Mesenchymal stem cell (in vitro differentiated cells and primary cell): ENCODE measurements around the gene P4HA2.
A peak's percentile ranks its signal among the peaks of the same experiment; 100 is the strongest.

Experiments used
- DNase-seq: peaks from one replicate; pipeline ENCODE4 v3.0.0-alpha.2; 2013
- H2AFZ ChIP-seq: one replicate; pipeline ENCODE4 v1.6.1; 2013; ENCODE audit warnings: low read depth, mild to moderate bottlenecking, control low read depth, inconsistent platforms, low read length, moderate library complexity
- H2AK5ac ChIP-seq: 2 replicates; pipeline ENCODE4 v1.6.1; 2013; ENCODE audit warnings: low read length, moderate library complexity, mild to moderate bottlenecking, inconsistent platforms; ENCODE audit not compliant: severe bottlenecking
- H2BK120ac ChIP-seq: one replicate; pipeline ENCODE4 v1.6.1; 2013; ENCODE audit warnings: low read depth, mild to moderate bottlenecking, inconsistent platforms, low read length, moderate library complexity
- H2BK12ac ChIP-seq, 2 experiments: one replicate each; pipeline ENCODE4 v1.6.1; 2013; ENCODE audit warnings: inconsistent platforms in 2 of 2, low read length in 2 of 2, mild to moderate bottlenecking in 2 of 2, moderate library complexity in 2 of 2, control low read depth in 1 of 2
- H2BK15ac ChIP-seq: one replicate; pipeline ENCODE4 v1.6.1; 2013; ENCODE audit warnings: mild to moderate bottlenecking, low read depth, inconsistent platforms; ENCODE audit not compliant: poor library complexity, severe bottlenecking
- H2BK5ac ChIP-seq: 2 replicates; pipeline ENCODE4 v1.6.1; 2013; ENCODE audit warnings: low read depth, mild to moderate bottlenecking, low read length, control low read depth, inconsistent platforms; ENCODE audit not compliant: poor library complexity, severe bottlenecking
- H3K14ac ChIP-seq, 2 experiments: one replicate each; pipeline ENCODE4 v1.6.1; 2013; ENCODE audit warnings: inconsistent platforms in 2 of 2, low read length in 2 of 2, control low read depth in 1 of 2, mild to moderate bottlenecking in 1 of 2, moderate library complexity in 1 of 2
- H3K18ac ChIP-seq, 2 experiments: one replicate each; pipeline ENCODE4 v1.6.1; 2013; ENCODE audit warnings: inconsistent platforms in 2 of 2, low read length in 2 of 2, control low read depth in 1 of 2, low read depth in 1 of 2, mild to moderate bottlenecking in 1 of 2
- H3K23ac ChIP-seq, 2 experiments: one replicate each; pipeline ENCODE4 v1.6.1; 2013; ENCODE audit warnings: inconsistent platforms in 2 of 2, low read length in 2 of 2, mild to moderate bottlenecking in 2 of 2, moderate library complexity in 2 of 2, control low read depth in 1 of 2
- H3K27ac ChIP-seq: 2 replicates; pipeline ENCODE4 v1.5.1; 2013; ENCODE audit warnings: mild to moderate bottlenecking, moderate library complexity, low read length, control low read depth, inconsistent platforms; ENCODE audit not compliant: poor library complexity, severe bottlenecking
- H3K27me3 ChIP-seq, 2 experiments: 2 replicates each; pipeline versions ENCODE4 v1.6.1 to v1.7.0; 2013; ENCODE audit warnings: low read length in 2 of 2, mild to moderate bottlenecking in 2 of 2, moderate library complexity in 2 of 2, control low read depth in 1 of 2, inconsistent platforms in 1 of 2; ENCODE audit not compliant: control insufficient read depth in 1 of 2, insufficient read depth in 1 of 2
- H3K36me3 ChIP-seq, 2 experiments: 2 replicates each; pipeline versions ENCODE4 v1.6.1 to v1.7.0; 2013; ENCODE audit warnings: low read length in 2 of 2, control low read depth in 1 of 2, inconsistent platforms in 1 of 2, low read depth in 1 of 2, mild to moderate bottlenecking in 1 of 2; ENCODE audit not compliant: insufficient read depth in 2 of 2, control insufficient read depth in 1 of 2
- H3K4ac ChIP-seq, 2 experiments: one replicate each; pipeline ENCODE4 v1.6.1; 2013; ENCODE audit warnings: inconsistent platforms in 2 of 2, low read length in 2 of 2, mild to moderate bottlenecking in 2 of 2, moderate library complexity in 2 of 2, control low read depth in 1 of 2, low read depth in 1 of 2
- H3K4me1 ChIP-seq: 2 replicates; pipeline ENCODE4 v1.6.1; 2013; ENCODE audit warnings: low read depth, low read length, control low read depth; ENCODE audit not compliant: control insufficient read depth, insufficient read depth
- H3K4me2 ChIP-seq: 2 replicates; pipeline ENCODE4 v1.6.1; 2013; ENCODE audit warnings: low read length, mild to moderate bottlenecking, inconsistent platforms; ENCODE audit not compliant: poor library complexity, severe bottlenecking
- H3K4me3 ChIP-seq, 2 experiments: 2 replicates each; pipeline versions ENCODE4 v1.5.1 to v1.7.0; 2013; ENCODE audit warnings: low read length in 2 of 2, mild to moderate bottlenecking in 2 of 2, control low read depth in 1 of 2, low read depth in 1 of 2; ENCODE audit not compliant: insufficient read depth in 1 of 2
- H3K79me1 ChIP-seq: replicated peaks from 2 replicates; pipeline ENCODE4 v1.6.1; 2013; ENCODE audit warnings: mild to moderate bottlenecking, control low read depth, low read length, inconsistent platforms; ENCODE audit not compliant: poor library complexity, severe bottlenecking
- H3K9ac ChIP-seq: 2 replicates; pipeline ENCODE4 v1.7.0; 2013; ENCODE audit warnings: mild to moderate bottlenecking, low read length, moderate library complexity
- H3K9me3 ChIP-seq: 2 replicates; pipeline ENCODE4 v1.7.0; 2013; ENCODE audit warnings: mild to moderate bottlenecking, low read length; ENCODE audit not compliant: control insufficient read depth
- H4K8ac ChIP-seq: one replicate; pipeline ENCODE4 v1.6.1; 2013; ENCODE audit warnings: inconsistent platforms, mild to moderate bottlenecking, low read length, moderate library complexity
- H4K91ac ChIP-seq: one replicate; pipeline ENCODE4 v1.6.1; 2013; ENCODE audit warnings: mild to moderate bottlenecking, low read length, inconsistent platforms
- WGBS: methylation state at CpG from one replicate; pipeline ENCODE4 v1.1.7; 2013; ENCODE audit warnings: mixed read lengths; 5-methylcytosine and 5-hydroxymethylcytosine counted together

Gene P4HA2

GRCh38 chr5:132211787-132212186 is 15.9 kb downstream of the P4HA2 start:
- peaks cover 41 to 84% of the 10 kb centered on the region in 2 experiments for H3K36me3 ChIP-seq
- no peak overlapping the region for H3K4me3 ChIP-seq
- no peak overlapping the region for H2BK12ac ChIP-seq
- H4K8ac ChIP-seq, result no peak overlapping the region
- H3K79me1 ChIP-seq, result peaks cover 9% of the 10 kb centered on the region
- no peak overlapping the region for H4K91ac ChIP-seq
- no peak overlapping the region for H3K14ac ChIP-seq
- H3K27ac ChIP-seq, result no peak overlapping the region
- H3K4me1 ChIP-seq, result peaks cover 28% of the 10 kb centered on the region
- no peak overlapping the region for H3K18ac ChIP-seq
- no peak overlapping the region for H2BK120ac ChIP-seq
- H2AK5ac ChIP-seq, result no peak overlapping the region
- no peak overlapping the region for H3K23ac ChIP-seq
- H3K27me3 ChIP-seq, result no peaks in the 10 kb centered on the region
- no peak overlapping the region for H3K4ac ChIP-seq
- DNase-seq, result no peak
- no peak overlapping the region for H2BK5ac ChIP-seq
- no peaks in the 10 kb centered on the region for H3K9me3 ChIP-seq
- H3K9ac ChIP-seq, result no peak overlapping the region
- no peak overlapping the region for H2BK15ac ChIP-seq
- no peak overlapping the region for H2AFZ ChIP-seq
- 96% methylated on average over 1 of the region's 1 CpG for WGBS
- no peak overlapping the region for H3K4me2 ChIP-seq

GRCh38 chr5:132210944-132211343 is 16.7 kb downstream of the P4HA2 start:
- Histone ChIP-seq H4K8ac (no peak overlapping the region), H3K27me3 (no peaks in the 10 kb centered on the region), H2BK120ac (no peak overlapping the region), H3K4ac (no peak overlapping the region), H3K18ac (no peak overlapping the region), H3K9ac (no peak overlapping the region), H2BK15ac (no peak overlapping the region), H3K4me2 (no peak overlapping the region), H3K4me3 (no peak overlapping the region), H3K23ac (no peak overlapping the region), H2BK12ac (no peak overlapping the region), H3K9me3 (no peaks in the 10 kb centered on the region), H2AK5ac (no peak overlapping the region), H3K4me1 (peaks cover 28% of the 10 kb centered on the region), H3K36me3 (peaks cover 40 to 80% of the 10 kb centered on the region in 2 experiments), H4K91ac (no peak overlapping the region), H2BK5ac (no peak overlapping the region), H3K27ac (no peak overlapping the region), H3K79me1 (peaks cover 9% of the 10 kb centered on the region), H3K14ac (no peak overlapping the region), H2AFZ (no peak overlapping the region)
- WGBS, result 100% methylated on average over 1 of the region's 1 CpG
- no peak for DNase-seq

- Histone ChIP-seq H2BK12ac (no peak overlapping the region), H4K8ac (no peak overlapping the region), H3K23ac (no peak overlapping the region), H3K9ac (no peak overlapping the region), H2BK15ac (no peak overlapping the region), H3K4me1 (peaks cover 24% of the 10 kb centered on the region), H3K27me3 (no peaks in the 10 kb centered on the region), H3K4ac (no peak overlapping the region), H4K91ac (no peak overlapping the region), H2BK120ac (no peak overlapping the region), H3K4me3 (no peak overlapping the region), H2BK5ac (no peak overlapping the region), H3K18ac (no peak overlapping the region), H2AK5ac (peak overlapping the region; percentile 81), H3K9me3 (no peaks in the 10 kb centered on the region), H3K79me1 (peaks cover 14% of the 10 kb centered on the region), H3K36me3 (peaks cover 47 to 82% of the 10 kb centered on the region in 2 experiments), H2AFZ (no peak overlapping the region), H3K14ac (no peak overlapping the region), H3K4me2 (no peak overlapping the region), H3K27ac (peak overlapping the region; percentile 62)
- 98% methylated on average over 11 of the region's 11 CpGs for WGBS
- no peak for DNase-seq
Measured at GRCh38 chr5:132209901-132210545, 17.6 kb downstream of the P4HA2 start.

GRCh38 chr5:132209131-132209530 is 18.5 kb downstream of the P4HA2 start:
- peaks cover 22% of the 10 kb centered on the region for H3K4me1 ChIP-seq
- H3K36me3 ChIP-seq, result peaks cover 56 to 80% of the 10 kb centered on the region in 2 experiments
- H3K9me3 ChIP-seq, result no peaks in the 10 kb centered on the region
- WGBS, result over 99% methylated on average over 5 of the region's 9 CpGs
- no peak overlapping the region for H2BK120ac ChIP-seq
- H3K9ac ChIP-seq, result no peak overlapping the region
- no peak overlapping the region for H3K4ac ChIP-seq
- no peaks in the 10 kb centered on the region for H3K27me3 ChIP-seq
- no peak overlapping the region for H2AFZ ChIP-seq
- no peak overlapping the region for H2BK5ac ChIP-seq
- peak; percentile 50 for DNase-seq
- peaks cover 9% of the 10 kb centered on the region for H3K79me1 ChIP-seq
- no peak overlapping the region for H3K4me3 ChIP-seq
- peak overlapping the region; percentile 82 for H3K27ac ChIP-seq
- no peak overlapping the region for H4K8ac ChIP-seq
- H2BK12ac ChIP-seq, result no peak overlapping the region
- no peak overlapping the region for H3K23ac ChIP-seq
- H3K18ac ChIP-seq, result no peak overlapping the region
- peak overlapping the region; percentile 75 for H2AK5ac ChIP-seq
- H3K14ac ChIP-seq, result no peak overlapping the region
- no peak overlapping the region for H4K91ac ChIP-seq
- H2BK15ac ChIP-seq, result no peak overlapping the region
- no peak overlapping the region for H3K4me2 ChIP-seq
